LNCAP (cell line): Measurements from ENCODE around the gene KLHL18.

Source experiments
- TF ChIP-seq, protein P1 (sequence below): fragments of 450-650 bp; IDR thresholded peaks from 2 replicates; pipeline ENCODE4 v1.5.1; 2017; ENCODE audit warnings: mild to moderate bottlenecking

KLHL18 gene

DNA sequence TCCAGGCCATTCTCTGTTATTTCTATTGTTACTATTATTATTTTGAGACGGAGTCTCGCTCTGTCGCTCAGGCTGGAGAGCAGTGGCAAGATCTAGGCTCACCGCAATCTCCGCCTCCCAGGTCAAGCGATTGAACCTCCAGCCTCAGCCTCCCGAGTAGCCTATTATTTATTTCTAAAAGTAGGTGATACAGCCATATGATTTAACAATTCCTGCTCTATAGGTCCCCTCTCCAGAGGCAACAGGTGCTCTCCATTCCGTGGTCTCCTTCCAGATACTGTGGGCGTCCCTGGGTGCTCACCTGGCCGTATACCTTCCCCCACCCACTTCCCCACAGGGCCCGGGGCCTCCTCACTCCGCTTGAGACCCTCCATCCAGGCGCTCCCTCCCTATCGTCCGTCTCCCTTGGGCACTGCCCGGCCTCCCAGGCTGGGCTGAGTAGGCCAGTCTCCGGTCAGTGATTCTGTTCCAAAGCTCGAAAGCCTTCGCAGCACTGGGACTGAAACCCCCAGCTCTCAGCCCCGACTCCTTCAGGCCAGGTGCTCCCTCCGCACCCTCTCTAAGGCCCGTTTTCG, 97.4 kb downstream of the KLHL18 start:
- TF ChIP-seq, protein P1, sequence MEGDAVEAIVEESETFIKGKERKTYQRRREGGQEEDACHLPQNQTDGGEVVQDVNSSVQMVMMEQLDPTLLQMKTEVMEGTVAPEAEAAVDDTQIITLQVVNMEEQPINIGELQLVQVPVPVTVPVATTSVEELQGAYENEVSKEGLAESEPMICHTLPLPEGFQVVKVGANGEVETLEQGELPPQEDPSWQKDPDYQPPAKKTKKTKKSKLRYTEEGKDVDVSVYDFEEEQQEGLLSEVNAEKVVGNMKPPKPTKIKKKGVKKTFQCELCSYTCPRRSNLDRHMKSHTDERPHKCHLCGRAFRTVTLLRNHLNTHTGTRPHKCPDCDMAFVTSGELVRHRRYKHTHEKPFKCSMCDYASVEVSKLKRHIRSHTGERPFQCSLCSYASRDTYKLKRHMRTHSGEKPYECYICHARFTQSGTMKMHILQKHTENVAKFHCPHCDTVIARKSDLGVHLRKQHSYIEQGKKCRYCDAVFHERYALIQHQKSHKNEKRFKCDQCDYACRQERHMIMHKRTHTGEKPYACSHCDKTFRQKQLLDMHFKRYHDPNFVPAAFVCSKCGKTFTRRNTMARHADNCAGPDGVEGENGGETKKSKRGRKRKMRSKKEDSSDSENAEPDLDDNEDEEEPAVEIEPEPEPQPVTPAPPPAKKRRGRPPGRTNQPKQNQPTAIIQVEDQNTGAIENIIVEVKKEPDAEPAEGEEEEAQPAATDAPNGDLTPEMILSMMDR = no peak

DNA sequence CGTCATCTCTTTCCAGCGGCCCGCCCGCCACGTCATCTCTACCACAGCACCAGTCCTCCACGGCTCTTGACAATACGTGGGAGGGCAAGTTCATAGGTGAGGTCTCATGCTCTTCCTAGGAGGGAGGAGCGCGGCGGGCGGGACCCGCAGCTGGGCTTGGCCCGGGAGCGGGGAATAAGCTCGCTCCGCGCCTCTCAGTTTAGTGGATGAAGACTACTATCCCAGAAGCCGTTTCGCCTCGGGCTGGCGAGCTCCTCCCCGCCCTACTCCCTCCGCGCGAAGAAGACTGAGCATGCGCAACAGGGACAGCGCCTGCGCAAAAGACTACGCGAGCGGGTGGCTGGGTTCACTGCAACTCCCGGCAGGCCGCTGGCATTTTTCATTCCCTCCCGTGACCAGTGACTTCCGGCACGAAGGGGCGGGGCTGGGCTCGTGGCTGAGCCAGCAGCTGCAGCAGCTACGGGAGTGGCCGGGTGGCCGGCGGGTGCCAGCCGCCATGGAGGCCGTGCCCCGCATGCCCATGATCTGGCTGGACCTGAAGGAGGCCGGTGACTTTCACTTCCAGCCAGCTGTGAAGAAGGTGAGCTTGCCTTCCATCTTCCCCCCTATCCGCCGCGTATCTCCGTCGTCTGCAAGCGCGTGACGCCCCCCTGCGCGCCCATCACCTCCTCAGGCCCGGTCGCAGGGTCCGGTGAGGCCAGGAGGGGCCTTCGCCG, 98.0 kb downstream of the KLHL18 start, which contains the start of gene PTPN23:
TSS of gene PTPN23 (plus strand) at position 421 of the 716 bp plus-strand sequence. CDS start at position 497, 76 bp downstream.
- TF ChIP-seq, protein P1 = no peak

DNA sequence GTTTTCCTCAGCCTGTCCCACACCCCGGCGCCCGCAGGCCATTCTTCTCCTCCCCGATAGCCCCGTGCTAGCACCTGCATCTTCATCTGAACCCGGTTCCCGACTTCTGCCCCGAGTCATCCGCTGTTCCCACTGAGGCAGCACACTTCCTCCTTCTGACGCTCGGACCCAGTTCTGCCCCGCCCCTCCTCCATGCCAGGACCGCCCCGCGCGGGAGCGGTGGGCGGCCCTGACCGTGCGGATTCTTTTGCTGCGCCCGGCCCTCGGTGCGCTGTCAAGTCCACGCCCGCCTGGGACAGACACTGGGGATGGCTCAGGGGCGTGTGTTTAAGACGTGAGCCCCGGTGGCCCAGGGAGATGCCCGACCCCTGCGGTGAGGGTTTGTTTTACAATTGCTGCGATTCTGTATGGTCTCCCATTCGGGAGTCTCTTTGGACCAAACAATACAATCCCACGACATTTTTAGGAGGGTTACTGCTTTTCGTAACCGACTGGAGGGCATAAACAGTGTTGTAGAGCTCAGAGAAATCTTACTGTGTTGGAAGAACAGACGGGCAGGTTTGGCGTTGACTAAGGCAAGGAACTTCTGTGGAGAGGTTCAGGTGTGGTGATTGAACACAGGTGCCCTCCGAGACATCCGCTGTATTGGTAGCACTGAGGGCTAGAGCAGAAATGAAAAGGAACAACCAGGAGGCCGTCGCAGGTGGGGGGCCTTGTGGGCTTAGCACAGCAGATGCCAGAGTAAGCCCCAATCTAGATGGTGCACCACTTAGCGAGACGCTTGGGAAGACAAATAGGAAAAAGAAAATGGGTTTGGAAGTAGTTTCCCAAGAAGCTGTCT, 98.8 kb downstream of the KLHL18 start:
- TF ChIP-seq, protein P1 = no peak

DNA sequence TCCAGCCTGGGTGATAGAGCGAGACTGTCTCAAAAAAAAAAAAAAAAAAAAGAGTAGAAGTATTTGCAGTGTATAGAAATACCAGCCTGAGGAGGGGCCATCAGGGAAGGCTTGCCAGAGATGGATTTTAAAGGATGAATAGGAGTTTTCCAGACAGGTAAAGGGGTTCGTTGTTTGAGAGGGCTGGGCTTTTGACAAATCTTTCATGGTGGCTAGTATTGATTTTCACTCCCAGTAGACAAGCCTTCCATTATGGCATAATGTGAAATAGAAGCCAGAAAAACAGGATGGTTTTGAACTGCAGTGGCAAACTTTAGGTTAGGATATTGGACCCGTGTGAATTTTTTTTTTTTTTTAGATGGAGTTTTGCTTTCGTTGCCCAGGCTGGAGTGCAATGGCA, 101.7 kb downstream of the KLHL18 start:
- TF ChIP-seq, protein P1 = no peak

DNA sequence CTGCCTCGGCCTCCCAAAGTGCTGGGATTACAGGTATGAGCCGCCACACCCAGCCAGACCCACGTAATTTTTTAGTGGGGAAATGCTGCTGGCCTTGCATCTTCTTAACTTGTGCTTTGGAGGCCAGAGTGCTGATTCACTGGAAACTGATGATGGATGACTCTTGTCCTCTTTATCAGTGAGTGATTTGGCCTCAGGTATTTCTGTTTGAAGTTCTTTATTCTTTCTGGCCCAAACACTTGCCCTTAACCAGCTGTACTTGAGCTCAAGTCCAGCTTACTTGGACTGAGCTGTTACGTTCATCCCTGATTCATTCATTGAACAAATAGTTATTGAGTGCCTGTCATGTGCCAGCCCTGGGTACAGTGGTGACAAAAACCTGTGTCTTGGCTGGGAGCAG, 102.3 kb downstream of the KLHL18 start:
- TF ChIP-seq, protein P1 = no peak

DNA sequence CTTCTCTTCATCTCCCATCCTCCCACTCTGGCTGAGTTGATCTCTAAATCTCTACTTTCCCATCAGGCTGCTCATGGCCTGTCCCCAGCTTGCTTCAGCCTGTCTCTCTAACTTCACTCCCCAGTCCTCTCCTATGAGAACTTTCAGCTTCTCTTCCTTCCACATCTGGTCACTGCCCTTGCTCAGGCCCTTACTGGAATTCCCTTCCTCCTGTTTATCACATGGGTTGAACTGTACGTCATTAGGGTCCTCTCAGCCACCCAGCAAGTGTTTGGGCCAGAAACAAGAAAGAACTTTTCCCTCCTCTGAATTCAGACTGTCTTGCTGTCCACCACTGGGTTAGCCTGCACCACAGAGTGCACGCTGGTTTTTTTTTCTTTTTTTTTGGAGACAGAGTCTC, 103.1 kb downstream of the KLHL18 start:
- TF ChIP-seq, protein P1 = no peak

DNA sequence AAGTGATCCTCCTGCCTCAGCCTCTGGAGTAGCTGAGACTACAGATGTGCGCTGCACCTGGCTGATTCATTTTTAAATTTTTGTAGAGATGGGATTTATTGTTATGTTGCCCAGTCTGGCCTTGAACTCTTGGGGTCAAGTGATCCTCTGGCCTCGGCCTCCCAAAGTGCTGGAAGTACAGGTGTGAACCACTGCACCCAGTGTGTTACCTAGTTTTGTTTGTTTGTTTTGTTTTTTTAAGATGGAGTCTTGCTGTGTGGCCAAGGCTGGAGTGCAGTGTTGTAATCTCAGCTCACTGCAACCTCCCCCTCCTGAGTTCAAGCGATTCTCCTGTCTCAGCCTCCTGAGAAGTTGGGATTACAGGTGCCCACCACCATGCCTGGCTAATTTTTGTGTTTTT, 110.2 kb downstream of the KLHL18 start:
- TF ChIP-seq, protein P1 = no peak
